Suppressor macrophage (primary cell): ENCODE measurements around the gene STIL.

Source experiments
- DNase-seq, 4 experiments: peaks; one replicate each; pipeline ENCODE4 v3.0.0-alpha.2; 2020 to 2022

STIL gene

DNA sequence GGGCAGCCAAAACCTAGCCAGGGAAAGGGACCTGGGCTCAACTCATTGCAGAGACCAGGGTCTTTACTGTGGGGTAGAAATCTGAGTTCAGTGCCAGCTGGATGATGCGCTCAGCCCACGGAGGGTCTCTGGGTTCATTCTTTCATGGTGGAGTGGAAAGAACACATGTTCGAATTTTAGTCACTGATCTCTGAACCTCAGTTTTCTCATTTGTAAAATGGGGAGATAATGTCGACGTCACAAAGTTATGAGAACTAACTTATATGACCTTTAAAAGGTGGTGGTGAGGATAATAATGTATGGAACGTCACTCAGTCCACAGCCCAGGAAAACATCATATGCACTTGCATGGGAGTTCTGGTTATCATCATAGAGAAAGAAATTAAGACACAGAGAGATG lies 80.8 kb downstream of the STIL start:
- DNase-seq: no peak

DNA sequence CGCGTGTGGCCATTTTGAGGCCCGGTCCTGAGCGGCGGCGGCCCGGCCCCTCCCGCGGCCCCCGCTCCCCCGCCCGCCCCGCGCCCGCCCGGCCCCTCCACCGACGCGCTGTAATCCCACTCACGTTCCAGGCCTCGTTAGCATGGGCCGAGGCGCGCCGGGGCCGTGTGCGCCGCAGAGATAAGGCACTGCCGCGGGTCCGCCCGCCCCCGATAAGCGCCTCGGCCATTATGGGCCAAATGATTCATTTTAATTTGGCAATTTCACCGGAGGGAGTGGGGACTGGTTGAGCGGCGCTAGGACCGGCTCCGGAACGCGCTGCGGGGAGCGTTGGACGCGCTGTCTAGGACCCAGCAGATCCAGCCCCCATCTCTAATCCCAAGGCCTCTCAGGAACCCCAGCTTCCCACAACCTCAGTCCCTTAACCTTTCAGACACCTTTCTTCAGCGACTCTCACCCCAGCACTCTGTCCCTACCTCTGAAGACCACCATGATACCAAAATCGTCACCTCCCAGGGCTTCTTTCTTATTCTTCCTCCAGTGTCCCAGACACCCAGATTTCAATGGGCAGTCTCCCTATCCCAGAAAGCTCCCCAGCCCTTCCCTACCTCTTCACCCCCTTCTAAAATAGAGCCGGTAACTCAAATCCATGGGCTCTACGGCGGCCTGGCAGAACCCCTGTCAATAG lies 81.6 kb downstream of the STIL start, which contains the start of gene TAL1:
Gene TAL1, minus strand, starts transcription at position 39 of the 688 bp plus-strand sequence. CDS start 6,337 bp downstream, outside the sequence.
- peak in 2 of 4 experiments; percentile 25 to 26 for DNase-seq

DNA sequence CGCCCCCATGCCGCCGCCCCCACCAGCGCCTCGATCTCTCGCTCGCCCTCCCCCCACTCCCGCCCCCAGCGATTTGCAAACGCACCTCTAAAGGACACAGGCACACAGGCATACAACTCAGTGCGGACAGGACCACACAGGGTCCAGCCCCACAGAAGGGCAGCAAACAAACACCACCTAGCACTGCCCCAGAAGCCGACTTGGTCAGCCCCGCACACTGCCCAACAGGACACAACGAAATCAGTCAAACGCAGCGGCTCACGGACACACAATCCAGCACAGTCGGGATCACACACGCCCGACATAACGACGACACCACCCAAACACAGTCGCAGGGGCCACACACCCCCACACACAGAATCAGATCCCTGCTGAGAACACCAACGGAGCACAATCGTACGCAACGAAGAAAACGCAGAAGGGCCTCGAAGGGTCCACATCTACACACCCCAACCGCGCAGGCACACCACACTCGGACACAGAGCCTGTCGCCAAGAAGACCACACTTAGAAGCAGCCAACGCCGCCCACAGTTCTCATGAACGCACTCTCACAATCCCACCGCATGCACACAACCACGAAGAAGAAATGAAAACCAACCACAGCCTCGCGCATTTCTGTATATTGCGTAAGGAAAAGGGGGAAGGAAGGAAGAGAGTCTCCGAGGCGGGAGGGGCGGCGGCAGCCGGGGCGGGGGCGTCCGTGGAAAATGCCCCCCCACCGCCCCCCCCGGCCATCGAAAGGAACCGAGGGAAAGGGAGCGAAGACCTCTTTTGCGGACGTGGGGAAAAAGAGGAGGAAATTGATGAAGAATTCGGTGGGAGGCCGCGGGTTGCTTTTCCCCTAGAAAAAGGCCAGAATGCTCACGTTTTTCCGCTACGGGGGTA lies 82.4 kb downstream of the STIL start:
- DNase-seq: peak; percentile 68 to 80 (median 74)

DNA sequence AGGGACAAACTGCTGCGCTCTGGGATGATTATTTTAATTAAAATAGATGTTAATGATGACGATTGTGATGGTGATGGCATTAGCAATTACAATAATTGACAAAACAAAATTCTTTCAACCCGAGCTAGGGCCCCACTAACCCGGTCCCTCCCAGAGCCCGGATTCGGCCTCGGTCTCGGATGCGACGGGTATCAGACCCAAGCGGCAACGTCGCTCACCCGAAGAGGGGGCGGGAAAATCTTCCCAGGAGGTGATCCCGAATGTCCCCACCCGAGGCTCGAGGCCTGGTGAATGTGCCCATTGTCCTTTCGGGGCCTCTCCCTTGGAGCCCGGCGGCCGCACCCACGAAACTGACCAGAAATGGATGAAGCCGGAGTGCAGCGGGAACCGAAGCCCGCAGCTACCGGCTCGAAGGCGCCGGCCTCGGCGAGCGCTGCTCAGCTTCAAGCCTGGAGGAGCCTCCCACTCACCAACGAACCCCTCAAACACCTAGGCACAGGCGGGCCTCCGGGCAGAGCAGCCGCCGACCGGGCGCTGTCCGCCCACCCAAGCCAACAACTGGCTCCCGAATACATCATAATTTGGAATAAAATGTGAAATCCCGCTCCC lies 83.2 kb downstream of the STIL start:
- DNase-seq: peak in 2 of 4 experiments; percentile 37 to 40

DNA sequence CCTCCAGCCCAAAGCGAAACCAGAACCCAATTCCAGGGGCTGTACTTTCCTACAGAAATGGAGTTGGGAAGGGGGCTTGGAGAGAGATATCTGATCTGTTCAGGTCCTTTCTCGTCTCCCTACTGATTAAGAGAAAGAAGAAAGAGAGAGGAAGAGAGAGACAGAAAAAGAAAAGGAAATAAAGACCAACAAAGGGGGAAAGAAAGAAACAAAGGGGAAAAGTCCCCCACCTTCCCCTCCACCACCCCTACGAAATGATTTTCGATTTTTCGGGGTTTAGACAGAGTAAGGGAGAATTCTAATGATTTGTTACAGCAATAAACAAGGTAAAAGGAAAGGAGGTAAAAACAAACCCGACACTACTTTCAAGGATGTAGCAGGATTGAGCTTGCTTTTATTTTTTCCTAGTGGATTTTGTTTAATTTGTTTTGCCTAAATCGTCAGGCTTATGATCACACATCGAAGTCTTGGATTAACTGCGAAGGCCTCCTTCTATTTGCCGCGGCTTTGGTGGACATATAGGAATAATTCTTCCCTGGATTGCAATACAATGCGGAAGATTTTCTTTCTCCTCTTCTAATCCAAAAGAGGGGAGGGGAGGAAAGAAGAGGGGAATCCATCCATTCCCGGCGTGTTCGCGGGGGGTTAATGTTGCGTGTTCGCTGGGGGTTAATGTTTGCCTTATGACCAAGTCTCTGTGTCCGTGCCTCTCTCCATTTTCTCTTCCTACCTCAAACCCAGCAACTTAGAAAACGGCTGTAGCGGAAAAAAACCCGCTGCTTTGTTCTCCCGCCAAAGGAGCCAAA lies 83.9 kb downstream of the STIL start:
- DNase-seq: no peak

DNA sequence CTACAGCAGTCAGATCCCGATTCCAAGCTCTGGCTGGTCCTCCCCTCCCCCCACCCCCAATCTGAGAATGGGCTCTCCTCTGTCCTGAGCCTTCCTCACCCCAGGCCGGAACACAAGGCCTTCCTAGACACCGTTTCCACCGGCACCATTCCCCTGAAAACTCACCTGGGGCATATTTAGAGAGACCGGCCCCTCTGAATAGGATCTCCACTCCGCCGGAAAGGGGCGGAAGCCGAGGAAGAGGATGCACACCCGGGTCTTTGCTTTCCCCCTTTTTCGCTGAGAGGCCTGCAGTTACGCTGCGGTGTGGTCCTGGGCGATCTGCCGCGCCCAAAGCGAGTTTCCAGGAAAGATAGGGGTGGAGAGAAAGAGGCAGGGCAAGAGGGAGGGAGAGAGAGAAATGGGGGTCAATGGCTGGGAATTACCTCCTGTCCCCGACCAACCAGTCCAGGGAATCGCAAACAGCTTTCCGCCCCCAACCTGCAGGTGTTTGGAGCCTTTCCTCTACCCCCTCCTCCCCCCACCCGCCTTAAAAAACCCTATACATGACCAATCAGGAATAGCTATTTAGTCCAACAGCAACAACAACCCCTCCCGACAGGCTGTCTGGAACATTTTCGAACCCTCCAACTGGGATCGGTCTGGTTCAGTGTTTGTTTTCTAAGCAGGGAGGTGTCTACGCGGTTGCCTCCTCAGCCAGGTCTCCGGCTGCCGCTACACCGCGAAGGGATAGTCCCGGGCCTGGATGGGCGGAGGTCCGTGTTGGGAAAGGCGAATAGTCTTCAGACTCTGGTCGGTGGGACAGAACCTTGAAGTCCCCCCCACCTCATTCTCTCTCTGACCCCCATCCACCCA lies 84.7 kb downstream of the STIL start:
- DNase-seq: peak in 1 of 4 experiments; percentile 15

DNA sequence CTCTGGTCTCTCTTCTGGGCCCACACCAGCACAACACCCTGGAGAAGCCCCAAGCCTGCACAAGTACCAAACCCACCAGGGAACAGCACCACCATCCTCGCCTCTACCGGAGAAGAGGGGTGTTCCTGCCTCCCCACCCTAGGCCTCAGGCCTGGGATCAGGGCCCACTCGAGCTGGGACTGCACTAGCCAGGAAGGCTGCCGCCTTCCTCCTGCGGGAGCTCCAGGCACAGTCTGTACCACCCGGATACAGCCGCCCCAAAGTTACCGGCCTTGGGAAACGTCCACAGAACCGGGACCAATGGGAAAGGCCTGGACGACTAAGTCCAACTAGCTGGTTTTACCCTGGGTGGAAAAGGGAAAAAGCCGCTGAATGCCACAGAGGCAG lies 85.3 kb downstream of the STIL start:
- no peak for DNase-seq

DNA sequence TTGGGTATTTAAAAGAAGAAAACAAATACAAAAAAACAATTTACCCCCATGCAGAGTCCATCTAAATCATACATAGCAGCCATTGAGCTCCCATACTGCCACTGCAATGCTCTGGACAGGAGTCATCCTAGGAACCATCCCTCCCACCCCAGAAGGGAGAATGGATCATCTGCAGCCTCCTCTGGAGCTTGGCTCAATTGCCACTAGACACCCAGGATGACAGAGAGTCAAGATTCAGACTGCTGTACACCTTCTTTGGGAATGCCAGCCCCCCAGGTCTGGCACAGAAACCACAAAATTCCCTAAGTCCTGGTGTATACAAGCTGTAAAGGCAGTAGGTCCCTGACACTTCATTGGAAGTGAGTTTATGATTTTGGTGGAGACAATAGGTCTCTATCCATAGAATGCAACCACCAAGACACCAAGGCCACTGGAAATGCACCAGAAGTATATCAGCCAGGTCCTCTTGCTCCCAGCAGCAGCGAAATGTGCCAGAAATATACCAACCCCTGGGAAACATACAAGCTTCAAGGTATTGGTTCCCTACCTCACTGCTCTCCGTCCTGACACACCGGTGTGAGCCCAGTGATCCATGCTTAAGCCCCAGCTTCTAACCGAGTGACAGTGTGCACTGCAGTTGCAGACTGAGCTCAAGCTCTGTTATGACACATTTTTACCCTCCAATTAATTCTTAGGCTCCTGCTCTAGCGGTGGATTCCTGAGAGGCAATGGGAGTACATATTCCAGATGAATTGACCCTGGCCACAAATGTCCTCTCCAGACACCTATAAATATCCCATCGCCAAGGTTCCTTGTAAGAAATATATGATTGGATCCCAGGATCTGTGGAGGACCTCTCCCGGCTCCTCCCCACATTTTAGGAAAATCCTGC lies 86.4 kb downstream of the STIL start:
- DNase-seq: no peak

DNA sequence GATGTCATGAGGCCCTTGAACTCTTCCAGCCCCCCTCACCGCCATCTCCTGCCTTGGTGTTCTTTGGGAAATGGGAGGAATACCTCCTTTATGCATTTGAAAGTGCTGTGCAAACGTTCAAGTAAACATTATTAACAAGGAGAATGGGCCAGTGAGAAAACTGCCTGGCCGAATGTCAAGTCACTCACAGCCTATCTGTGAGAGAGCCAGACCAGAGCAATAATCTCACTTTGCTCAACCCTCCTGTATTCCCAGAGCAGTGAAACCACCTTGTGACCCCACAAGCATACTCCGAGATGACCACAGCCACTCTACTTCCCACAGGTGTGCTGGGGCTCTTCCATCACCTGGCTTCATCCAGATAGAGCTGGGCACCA lies 87.1 kb downstream of the STIL start:
- DNase-seq: no peak

DNA sequence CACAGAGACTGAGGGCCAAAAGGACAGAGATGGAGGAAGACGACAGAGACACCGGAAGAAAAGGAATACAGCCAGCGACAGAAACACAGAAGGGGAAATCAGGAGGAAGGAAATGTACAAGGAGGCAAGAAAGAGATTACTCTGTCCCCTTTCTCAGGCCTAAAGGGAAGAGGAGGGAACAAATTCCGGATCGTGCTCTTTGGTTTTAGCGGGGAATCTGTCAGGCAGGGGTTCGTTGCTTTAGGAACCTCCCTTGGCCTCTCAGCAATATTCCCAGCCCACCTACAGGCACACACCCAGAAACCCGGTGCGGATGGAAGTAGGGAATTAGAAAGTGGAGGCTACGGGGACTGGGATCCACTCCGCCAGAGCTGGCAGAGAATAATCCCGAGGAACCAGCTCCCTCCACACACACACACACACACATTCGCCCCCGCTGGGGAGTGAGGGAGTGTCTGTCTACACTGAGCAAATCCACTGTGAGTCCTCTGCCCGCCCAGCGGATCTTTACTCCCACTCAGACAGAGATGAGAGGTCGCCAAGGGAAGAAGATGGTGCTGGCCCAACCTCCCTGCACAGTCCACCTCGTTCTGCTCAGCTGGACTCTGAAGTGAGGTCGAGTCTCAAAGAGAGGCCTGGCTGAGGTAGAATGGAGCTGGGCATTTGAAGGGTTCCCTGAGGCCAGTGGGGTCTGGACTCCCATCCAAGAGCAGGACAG lies 87.7 kb downstream of the STIL start:
- no peak for DNase-seq

DNA sequence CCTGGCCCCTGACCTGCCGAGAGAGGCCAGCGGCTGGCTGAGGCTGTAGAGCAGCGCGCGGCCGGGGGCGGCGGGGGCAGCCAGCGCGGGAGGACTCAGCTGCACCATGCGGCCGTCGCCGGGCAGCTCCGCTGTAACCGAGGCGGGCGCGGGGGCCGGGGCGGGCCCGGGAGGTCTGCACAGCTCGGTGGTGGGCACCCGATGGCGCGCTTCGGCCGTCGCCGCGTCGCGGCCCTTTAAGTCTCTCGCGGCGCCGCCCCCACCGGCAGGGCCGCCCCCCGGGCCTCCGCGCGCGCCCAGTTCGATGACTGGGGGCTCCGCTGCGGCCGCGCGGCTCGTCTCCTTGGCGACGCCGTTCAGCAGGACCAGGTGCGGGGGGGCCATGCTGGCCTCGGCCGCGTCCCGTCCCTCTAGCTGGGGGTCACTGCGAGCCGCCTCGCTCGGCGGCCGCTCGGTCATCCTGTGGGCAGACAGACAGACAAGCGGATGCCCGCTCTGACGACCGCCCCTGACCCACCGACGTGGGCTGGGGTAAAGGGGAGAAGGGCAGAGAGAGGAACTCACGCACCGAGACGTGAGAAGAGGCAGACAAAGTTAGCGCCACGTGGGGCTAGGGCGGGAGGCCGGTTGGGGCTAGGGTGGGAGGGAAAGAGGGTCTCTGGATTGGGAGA lies 88.4 kb downstream of the STIL start:
- DNase-seq: peak in 2 of 4 experiments; percentile 17 to 31

DNA sequence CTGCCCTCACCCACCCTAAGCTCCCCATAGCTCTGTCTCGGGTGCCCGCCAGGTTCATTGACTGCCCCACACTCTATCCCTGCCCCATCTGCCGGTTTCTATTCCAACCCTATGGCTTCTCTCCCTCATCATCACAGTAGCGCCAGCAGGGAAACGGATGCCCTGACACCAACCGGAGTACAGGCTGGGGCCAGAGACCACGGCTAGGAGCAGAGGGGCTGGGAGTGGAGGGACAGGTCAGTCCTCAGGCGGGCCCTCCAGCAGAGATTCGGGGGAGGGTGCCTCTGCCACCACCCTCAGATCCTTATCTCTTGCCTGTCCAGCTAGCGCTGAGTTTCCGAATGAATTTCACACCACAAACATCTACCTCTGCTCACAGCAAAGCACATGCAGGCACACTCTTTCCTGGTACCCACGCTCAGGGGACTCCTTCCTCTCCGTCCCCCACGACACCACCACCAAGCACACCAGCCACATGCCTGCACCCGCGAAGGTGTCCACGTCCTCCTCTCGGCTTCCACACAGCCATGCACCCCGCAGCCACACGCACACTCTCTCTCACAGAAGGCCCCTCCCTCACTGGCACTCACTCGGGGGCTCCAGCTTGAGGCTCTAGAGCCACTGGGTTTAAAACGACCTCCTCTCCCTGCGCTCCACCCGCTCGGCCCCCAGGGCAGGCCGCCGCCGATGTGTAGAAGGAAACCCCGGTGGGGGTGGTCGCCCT lies 89.1 kb downstream of the STIL start:
- peak in 1 of 4 experiments; percentile 10 for DNase-seq

DNA sequence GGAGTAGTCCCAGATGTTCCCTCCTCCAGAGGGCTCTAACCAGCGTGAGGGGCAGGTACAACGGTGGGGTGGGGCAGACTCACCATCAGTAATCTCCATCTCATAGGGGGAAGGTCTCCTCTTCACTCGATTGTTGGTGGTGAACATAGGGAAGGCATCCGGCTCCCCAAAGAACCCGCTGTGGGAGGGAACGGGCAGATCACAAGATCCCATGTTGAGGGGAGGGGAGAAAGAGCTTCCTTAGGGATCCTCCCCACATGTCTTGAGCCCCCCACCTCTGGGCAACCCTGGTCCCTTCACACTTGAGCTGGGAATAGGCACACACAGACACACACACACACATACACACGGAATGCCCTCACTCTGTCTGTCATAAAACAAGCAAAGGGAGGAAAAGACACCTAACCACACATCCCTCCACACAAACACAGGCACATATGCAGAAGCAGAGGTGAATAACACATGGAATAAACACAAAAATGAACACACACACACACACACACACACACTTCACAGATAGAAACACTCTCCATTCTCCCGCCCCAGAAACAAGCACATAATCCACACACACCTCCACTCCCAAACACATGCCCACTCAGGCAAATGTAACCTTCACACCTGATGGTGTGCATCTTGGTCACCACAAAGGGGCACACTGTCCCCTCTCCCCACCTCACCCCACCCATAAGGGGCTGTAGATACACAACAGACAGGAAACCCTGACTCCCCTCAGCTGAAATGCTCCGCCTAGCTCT lies 89.8 kb downstream of the STIL start:
- DNase-seq: no peak

DNA sequence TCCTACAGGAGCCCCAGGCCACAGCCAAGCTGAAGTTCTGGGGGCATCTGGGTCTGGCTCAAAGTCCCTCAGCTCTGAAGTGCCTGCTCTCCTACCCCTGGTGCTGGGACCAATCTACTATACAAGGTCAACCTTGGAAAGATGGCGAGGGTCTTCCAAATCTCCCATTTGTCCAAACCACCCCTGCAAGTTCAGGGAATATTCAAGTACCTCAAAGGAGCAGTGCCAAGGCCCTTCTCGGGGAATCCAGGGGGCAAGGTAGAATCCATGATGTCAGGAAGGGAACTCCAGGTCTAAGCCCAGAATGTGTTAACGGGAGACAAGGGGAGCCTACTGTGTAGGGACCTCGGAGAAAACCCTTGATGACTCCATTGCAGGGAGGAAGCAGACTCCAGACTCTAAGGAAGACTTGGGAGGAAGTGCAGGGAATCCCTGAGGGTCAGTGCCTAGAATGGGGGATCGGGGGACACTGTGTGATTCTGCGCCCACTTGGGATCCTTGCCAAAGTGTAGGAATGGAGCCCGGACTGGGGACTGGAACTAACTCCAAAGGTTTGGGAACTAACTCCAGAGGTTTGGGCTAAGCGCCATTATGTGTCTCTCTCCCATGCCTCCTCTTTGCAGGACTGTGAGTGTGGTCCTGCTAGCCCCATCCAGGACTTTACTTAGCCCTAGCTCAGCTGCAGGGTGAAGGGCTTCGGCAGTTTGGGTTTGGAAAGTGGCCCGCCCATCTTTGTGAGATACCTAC lies 90.6 kb downstream of the STIL start:
- DNase-seq: no peak

DNA sequence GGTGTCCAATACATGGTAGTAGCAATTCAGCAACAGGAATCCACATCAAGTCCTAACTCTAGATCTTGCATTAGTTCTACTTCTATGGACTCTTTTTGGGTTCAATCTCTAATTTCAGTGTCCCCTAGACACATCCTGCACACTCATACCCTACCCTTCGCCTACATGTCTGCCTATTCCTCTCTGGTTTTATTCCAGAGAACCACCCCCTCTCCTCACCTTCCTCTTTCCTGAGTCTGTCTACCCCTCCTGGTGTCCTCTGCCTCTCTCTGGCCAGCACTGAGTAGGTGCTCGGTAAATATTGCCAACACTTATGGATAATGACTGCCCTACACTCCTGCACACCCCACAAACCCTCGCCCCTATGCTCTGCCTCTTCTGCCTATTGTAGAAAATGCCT lies 91.5 kb downstream of the STIL start:
- no peak for DNase-seq

DNA sequence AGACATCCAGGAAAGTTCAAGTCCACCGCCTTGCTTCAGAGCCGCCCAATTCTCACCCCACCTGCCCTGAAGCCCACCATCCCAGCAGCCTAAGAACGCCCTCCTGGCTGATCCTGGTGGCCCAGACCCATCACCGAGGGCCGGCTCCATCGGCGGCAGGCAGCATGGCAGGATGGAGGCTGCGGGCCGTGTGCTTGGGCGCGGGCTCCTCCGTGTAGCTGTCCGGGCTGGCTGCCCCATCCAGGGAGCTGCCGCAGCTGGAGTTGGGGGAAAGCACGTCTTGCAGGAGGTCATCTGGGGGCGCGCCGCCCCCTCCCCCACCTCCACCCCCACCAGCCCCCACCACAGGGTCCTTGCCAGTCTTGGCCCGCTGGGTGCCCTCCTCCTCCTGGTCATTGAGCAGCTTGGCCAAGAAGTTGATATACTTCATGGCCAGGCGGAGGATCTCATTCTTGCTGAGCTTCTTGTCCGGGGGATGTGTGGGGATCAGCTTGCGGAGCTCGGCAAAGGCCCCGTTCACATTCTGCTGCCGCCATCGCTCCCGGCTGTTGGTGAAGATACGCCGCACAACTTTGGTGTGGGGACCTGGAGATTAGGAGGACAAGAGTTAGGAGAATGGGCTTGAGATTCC lies 94.2 kb downstream of the STIL start:
- no peak for DNase-seq

DNA sequence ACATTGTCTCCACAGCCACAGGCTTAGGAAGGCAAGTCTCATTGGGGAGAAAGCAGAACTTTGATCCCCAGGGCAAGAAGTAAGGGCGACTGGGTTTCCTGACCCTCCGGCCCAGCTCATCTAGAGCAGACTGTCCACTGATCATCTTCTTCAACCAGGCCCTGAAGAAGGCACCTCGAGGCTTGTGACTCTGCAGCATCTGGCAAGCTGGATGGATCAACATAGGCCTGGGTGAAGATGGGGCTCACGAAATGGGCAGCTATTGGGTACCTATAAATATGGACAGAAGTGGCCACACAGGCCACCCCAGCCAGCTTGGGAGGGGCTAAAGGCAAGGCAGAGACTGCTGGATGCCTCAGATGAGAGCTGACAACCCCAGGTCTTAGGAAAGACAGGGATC lies 94.9 kb downstream of the STIL start:
- no peak for DNase-seq
